ENCODE measurements around the gene CDC27.
"Not testable (repeated sequence)": the region's sequence is repeated elsewhere in the genome, so short reads cannot be mapped to it uniquely, and the experiment has no call there.

CDC27 gene

DNA sequence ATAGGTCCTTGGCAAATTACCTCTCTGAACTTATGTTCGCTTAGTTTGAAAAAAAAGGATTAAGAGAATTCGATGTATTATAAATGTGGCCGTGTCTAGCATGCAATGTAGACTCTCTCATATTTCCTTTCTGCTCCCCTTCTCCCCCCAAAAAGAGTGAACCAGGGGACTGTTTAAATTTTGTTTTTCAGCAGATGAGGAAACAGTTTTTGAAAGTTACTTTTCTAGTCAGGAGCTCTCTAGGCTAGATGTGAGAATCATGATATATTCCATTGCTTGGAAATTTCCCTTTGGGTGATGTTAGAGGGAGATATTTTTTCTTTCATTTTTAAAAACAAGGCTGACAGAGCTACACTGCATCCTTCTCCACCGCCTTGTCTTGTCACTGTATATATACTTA lies 1.1 kb upstream of the CDC27 start:
- no peak for DNase-seq

- no peak for DNase-seq
Observed at GRCh38 chr17:47189732-47190237, 690 bp upstream of the CDC27 start.

- peak; percentile 63 for DNase-seq
Observed at GRCh38 chr17:47188271-47188875, 722 bp downstream of the CDC27 start.

- DNase-seq, result no peak
Observed at GRCh38 chr17:47184681-47185080, 4.4 kb downstream of the CDC27 start.

DNA sequence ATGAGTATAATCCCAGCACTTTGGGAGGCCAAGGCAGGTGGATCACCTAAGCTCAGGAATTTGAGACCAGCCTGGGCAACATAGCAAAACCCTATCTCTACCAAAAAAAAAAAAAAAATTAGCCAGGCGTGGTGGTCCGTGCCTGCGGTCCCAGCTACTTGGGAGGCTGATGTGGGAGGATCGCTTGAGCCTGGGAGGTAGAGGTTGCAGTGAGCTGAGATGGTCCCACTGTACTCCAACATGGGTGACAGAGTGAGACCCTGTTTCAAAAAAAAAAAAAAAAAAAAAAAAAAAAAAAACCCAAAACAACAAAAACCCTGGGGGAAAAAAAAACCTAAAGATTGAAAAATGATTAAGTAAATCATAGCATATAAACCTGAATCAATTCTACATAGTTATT lies 8.1 kb downstream of the CDC27 start:
- not testable (repeated sequence) for DNase-seq

GRCh38 chr17:47180337-47180736 lies 8.8 kb downstream of the CDC27 start:
- no peak for DNase-seq

DNA sequence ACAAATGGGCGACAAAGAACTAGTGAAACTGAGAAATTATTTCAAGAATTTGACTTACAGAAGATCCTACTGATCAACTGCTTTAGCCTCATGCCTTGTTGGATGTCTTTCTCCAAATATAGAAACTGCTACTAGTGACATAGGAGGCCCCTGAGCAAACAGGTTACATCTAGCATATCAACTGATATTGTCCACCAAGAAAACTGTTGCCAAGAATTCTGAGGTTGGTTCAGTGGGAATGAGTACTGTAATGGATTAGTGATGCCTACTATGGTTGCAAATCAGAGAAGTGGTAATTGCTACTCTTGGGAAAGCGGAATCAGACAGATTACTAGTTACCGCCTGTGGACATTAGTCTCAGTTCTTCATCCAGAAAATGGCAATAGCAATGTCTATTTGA lies 10.0 kb downstream of the CDC27 start:
- DNase-seq, result no peak

DNA sequence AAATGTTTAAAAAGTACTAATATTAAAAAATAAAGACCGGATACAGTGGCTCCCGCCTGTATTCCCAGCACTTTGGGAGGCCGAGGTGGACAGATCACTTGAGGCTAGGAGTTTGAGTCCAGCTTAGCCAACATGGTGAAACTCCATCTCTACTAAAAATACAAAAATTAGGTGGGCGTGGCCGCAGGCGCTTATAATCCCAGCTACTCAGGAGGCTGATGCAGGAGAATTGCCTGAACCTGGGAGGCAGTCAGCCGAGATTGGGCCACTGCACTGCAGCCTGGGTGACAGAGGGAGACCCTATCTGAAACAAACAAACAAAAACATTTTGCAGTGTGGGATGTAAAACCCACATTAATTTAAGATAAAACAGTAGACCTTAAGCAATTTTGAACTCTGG lies 11.8 kb downstream of the CDC27 start:
- no peak for DNase-seq

- peak; percentile 87 for DNase-seq
Observed at GRCh38 chr17:47176389-47176826, 12.7 kb downstream of the CDC27 start.

GRCh38 chr17:47174823-47175222 lies 14.3 kb downstream of the CDC27 start:
- DNase-seq, result not testable (repeated sequence)

GRCh38 chr17:47172696-47173565 lies 16.2 kb downstream of the CDC27 start:
- no peak for DNase-seq

DNA sequence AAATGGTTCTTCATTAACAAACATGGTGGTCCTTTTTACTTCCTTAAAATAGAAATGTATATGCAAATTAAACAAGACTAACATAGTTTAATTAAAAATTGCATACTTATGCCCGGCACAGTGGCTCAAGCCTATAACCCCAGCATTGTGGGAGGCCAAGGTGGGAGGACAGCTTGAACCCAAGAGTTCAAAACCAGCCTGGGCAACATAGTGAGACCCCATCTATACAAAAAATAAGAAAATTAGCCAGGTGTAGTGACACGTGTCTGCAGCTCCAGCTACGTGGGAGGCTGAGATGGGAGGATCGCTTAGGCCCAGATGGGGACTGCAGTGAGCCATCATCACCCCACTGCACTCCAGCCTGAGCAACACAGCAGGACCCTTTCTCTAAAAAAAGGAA lies 18.4 kb downstream of the CDC27 start:
- DNase-seq, result no peak

- not testable (repeated sequence) for DNase-seq
Observed at GRCh38 chr17:47168896-47169295, 20.2 kb downstream of the CDC27 start.

GRCh38 chr17:47166854-47167253 lies 22.2 kb downstream of the CDC27 start:
- not testable (repeated sequence) for DNase-seq

- no peak for DNase-seq
Observed at GRCh38 chr17:47165137-47165536, 24.0 kb downstream of the CDC27 start.

DNA sequence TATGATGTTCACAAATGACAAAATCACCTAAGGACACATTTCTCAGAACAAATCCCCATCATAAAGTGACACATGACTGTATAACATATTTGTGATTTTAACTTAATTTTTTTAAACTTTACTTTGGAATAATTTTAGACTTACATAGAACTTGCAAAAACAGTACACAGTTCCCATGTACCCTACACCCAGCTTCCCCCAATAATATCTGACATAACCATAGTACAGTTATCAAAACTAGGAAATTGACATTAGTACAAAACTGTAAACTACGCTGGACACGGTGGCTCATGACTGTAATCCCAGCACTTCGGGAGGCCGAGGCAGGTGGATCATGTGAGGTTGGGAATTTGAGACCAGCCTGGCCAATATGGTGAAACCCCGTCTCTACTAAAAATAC lies 24.8 kb downstream of the CDC27 start:
- no peak for DNase-seq

DNA sequence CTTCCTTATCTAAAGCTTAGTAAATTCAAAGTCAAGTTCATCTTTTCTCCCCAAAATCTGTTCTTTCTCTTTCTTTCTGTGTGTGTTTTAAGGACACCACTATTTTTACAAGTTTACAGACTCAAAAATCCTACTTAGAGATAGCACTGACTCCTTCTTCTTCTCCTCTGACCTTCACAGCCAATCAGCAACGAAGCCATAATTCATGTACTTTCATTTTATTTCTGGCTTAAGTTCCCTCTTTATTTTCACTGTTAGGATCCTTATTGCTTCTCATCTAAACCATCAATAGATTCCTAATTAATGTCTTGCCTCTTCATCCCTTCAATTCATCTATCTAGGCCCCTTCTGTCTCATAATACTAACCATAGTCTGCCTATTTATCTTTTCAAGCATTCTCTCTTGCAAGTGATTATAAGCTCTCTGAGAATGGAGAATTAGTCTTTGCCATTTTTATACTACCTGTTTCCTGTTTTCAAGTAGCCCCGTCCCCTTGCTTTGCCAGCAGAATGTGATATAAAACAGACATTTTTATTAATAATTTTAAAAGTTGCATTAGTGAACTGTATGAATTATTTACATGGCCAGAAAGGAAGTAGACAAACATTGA lies 27.0 kb downstream of the CDC27 start:
- DNase-seq, result no peak

- no peak for DNase-seq
Observed at GRCh38 chr17:47159315-47159714, 29.8 kb downstream of the CDC27 start.

DNA sequence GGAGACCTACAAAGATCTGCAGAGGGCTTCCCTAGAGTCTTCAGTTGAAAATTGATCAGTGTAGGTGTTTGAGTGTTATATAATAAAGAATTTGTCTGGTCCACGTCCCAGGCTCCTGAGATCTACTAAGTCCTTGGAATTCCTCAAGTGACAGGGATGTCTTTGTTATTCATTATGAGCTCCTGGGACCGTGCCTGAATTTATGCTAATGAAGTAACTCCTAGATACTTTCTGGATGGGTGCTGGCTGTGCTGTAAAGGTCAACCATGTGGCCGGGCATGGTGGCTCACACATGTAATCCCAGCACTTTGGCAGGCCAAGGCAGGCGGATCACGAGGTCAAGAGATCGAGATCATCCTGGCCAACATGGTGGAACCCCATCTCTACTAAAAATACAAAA lies 43.7 kb downstream of the CDC27 start:
- no peak for DNase-seq

DNA sequence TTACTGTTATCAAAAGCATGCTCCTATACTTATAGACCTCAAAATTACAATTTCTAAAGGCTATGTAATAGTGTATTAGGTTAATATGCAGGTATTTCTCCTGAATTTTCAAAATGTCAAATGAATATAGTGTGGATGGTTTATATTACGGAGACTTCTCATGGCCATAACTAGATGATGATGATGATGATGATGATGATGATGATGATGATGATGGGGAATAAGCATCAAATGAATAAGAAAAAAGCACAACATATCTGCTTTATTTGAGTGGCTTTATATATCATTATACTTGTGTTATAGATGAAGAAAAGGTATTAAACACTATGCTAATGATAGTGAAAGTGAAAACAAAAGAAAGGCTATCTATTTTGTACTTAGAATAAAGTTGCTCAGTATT lies 53.9 kb downstream of the CDC27 start:
- no peak for DNase-seq

- DNase-seq, result not testable (repeated sequence)
Observed at GRCh38 chr17:47134354-47134753, 54.7 kb downstream of the CDC27 start.

GRCh38 chr17:47131761-47132160 lies 57.3 kb downstream of the CDC27 start:
- DNase-seq, result no peak

DNA sequence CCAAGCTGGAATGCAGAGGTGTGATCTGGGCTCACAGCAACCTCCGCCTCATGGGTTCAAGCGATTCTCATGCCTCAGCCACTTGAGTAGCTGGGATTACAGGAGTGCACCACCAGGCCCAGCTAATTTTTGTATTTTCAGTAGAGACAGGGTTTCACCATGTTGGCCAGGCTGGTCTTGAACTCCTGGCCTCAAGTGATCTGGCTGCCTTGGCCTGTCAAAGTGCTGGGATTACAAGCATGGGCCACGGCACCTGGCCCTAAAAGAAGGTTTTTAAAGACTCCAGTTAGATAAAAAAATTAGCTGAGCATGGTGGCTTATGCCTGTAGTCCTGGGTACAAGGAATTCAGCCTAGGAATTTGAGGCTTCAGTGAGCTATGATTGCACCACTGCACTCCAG lies 62.3 kb downstream of the CDC27 start:
- DNase-seq, result not testable (repeated sequence)

- DNase-seq, result not testable (repeated sequence)
Observed at GRCh38 chr17:47123262-47123661, 65.8 kb downstream of the CDC27 start.

Measured in NCI-H526 treated with DMSO at 0.1 percent for 48 hours (cell line).